Endothelial cell (in vitro differentiated cells): ENCODE data around the gene CRYGS. TPM values are rescaled to one million over a fixed set of nuclear protein-coding genes. Genes with fewer than 3 reads are reported as not detected.

Experiments used
- DNase-seq: peaks from one replicate; pipeline ENCODE4 v3.0.0; 2021; ENCODE audit warnings: low spot score
- H3K27ac Mint-ChIP-seq: one replicate; pipeline ENCODE4 v1.8.0; 2021; ENCODE audit warnings: mixed read lengths, inconsistent platforms; ENCODE audit not compliant: unreplicated experiment
- H3K27me3 Mint-ChIP-seq: one replicate; pipeline ENCODE4 v1.8.0; 2021; ENCODE audit warnings: mild to moderate bottlenecking, moderate library complexity, mixed read lengths, inconsistent platforms; ENCODE audit not compliant: unreplicated experiment
- H3K36me3 Mint-ChIP-seq: one replicate; pipeline ENCODE4 v1.8.0; 2021; ENCODE audit warnings: mild to moderate bottlenecking, low read depth, mixed read lengths, inconsistent platforms; ENCODE audit not compliant: unreplicated experiment
- H3K4me1 Mint-ChIP-seq: one replicate; pipeline ENCODE4 v1.8.0; 2021; ENCODE audit warnings: mild to moderate bottlenecking, mixed read lengths, inconsistent platforms; ENCODE audit not compliant: unreplicated experiment
- H3K4me3 Mint-ChIP-seq: one replicate; pipeline ENCODE4 v1.8.0; 2021; ENCODE audit warnings: mild to moderate bottlenecking, mixed read lengths, inconsistent platforms; ENCODE audit not compliant: unreplicated experiment
- H3K9me3 Mint-ChIP-seq: one replicate; pipeline ENCODE4 v1.8.0; 2021; ENCODE audit warnings: mixed read lengths, inconsistent platforms; ENCODE audit not compliant: unreplicated experiment
- CTCF ChIP-seq: fragments of 200-600 bp; sonication (generic); IDR thresholded peaks from one replicate; pipeline ENCODE4 v1.5.0; 2021; ENCODE audit warnings: antibody characterized with exemption; ENCODE audit not compliant: unreplicated experiment
- total RNA-seq: library from RNA; stranded (reverse); fragmentation: NEBNext Ultra II Directional; extraction: Animal tissue kit (Norgen Biotek cat#: 25700); gene quantifications from one replicate; pipeline ENCODE4 v1.2.1, GENCODE V29; 2021; ENCODE audit not compliant: unreplicated experiment

The CRYGS gene
- total RNA-seq, 1 donor from 2014 or later: 5.8 TPM

DNA sequence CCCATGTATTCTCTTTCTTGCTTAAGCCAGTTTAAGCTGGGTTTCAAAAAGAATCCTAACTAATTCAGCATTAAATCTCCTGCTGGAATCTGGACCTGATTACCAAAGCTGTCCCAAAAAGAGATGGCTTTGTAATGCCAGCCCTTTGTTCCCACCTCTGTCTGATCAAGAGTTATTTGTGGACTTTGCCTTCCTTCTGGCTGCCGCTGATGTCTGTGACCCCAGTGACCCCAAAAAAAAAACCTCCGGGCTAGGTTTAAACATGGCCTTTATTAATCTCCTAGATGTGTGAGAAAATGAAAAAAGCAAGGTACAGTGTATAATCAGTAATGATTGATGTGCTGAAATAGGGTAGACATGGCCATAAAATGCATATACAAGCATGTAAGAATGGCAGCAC is 20.7 kb downstream of the CRYGS start:
- H3K4me1 Mint-ChIP-seq: no peaks in the 10 kb centered on the region
- no peak overlapping the region for H3K4me3 Mint-ChIP-seq
- no peak for TF ChIP-seq CTCF
- H3K27me3 Mint-ChIP-seq: peaks cover 5% of the 10 kb centered on the region
- H3K36me3 Mint-ChIP-seq: no peaks in the 10 kb centered on the region
- H3K27ac Mint-ChIP-seq: no peak overlapping the region
- DNase-seq: no peak
- no peaks in the 10 kb centered on the region for H3K9me3 Mint-ChIP-seq

- H3K4me3 Mint-ChIP-seq: no peak overlapping the region
- H3K36me3 Mint-ChIP-seq: no peaks in the 10 kb centered on the region
- no peaks in the 10 kb centered on the region for H3K4me1 Mint-ChIP-seq
- no peaks in the 10 kb centered on the region for H3K9me3 Mint-ChIP-seq
- peaks cover 5% of the 10 kb centered on the region for H3K27me3 Mint-ChIP-seq
- TF ChIP-seq CTCF: no peak
- DNase-seq: no peak
- H3K27ac Mint-ChIP-seq: no peak overlapping the region
Observed at GRCh38 chr3:186523022-186523421, 21.2 kb downstream of the CRYGS start.

DNA sequence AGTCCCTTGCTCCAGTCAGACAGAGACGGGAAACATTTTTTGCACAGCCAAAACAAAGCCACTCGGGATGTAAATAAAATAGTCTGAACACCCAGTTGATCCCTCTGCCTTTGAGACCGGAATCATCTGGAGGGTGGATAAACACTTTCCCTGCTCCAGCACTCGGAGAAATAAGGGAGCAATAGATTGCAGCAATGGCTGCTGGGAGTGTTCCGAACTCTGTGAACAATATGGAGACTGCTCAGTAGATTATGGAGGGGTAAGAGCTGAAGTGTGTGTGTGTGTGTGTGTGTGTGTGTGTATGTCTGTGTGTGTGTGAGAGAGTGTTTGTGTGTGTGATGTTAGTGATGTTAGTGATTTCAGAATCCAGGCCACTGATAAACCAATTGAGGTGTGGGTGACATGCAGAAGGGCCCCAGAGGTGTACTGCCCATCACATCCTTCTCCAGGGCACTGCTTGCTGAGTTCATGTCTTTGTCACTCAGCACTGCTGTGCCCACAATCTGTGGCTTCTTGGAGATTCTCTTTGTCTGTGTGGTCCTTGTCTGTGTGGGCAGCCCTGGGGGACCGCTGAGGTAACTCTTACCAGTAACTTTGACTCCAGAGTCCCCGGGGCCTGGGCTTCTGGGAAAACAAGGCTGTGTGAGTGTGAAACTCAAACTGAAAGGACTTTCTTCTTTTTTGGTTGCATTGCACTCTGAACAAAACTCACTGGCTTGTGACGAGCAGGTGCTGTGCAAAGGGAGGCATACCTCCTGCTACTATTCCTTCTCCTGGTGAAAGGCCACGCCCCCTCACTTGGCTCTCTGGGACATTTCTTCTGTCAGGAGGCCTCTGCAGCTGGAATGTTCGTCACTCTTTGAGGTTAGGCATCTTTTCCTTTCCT is 23.0 kb downstream of the CRYGS start:
- no peak overlapping the region for H3K4me3 Mint-ChIP-seq
- peaks cover 3% of the 10 kb centered on the region for H3K27me3 Mint-ChIP-seq
- TF ChIP-seq CTCF: no peak
- no peaks in the 10 kb centered on the region for H3K4me1 Mint-ChIP-seq
- H3K36me3 Mint-ChIP-seq: no peaks in the 10 kb centered on the region
- DNase-seq: no peak
- no peak overlapping the region for H3K27ac Mint-ChIP-seq
- H3K9me3 Mint-ChIP-seq: no peaks in the 10 kb centered on the region

- DNase-seq: no peak
- no peaks in the 10 kb centered on the region for H3K36me3 Mint-ChIP-seq
- TF ChIP-seq CTCF: no peak
- H3K4me1 Mint-ChIP-seq: no peaks in the 10 kb centered on the region
- H3K27me3 Mint-ChIP-seq: peaks cover 2% of the 10 kb centered on the region
- H3K27ac Mint-ChIP-seq: no peak overlapping the region
- H3K4me3 Mint-ChIP-seq: no peak overlapping the region
- no peaks in the 10 kb centered on the region for H3K9me3 Mint-ChIP-seq
Observed at GRCh38 chr3:186520431-186520830, 23.7 kb downstream of the CRYGS start.

GRCh38 chr3:186519021-186519658 is 25.0 kb downstream of the CRYGS start:
- TF ChIP-seq CTCF: no peak
- H3K27me3 Mint-ChIP-seq: peaks cover 2% of the 10 kb centered on the region
- no peak overlapping the region for H3K4me3 Mint-ChIP-seq
- H3K36me3 Mint-ChIP-seq: no peaks in the 10 kb centered on the region
- no peaks in the 10 kb centered on the region for H3K9me3 Mint-ChIP-seq
- no peak for DNase-seq
- no peaks in the 10 kb centered on the region for H3K4me1 Mint-ChIP-seq
- no peak overlapping the region for H3K27ac Mint-ChIP-seq
